Calu3 (cell line): Measurements from ENCODE around the gene METAP2. TPM values are rescaled to one million over a fixed set of nuclear protein-coding genes. Genes with fewer than 3 reads are reported as not detected.

Experiments
- BruUV-seq: library from RNA; stranded (reverse); fragments of 400-500 nt; replicated peaks from 2 replicates; lab custom pipeline; 2021; lab: Mats Ljungman, UMichigan
- CTCF ChIA-PET: fragments of 300-600 bp; sonication (Branson Sonifier 250); formaldehyde crosslinking; loops from one replicate; lab custom pipeline; 2022; ENCODE audit warnings: antibody characterized with exemption; lab: Charles Lee
- DNase-seq: peaks from one replicate; pipeline ENCODE4 v3.0.0; 2022
- H3K27ac Mint-ChIP-seq: one replicate; pipeline ENCODE4 v1.8.0; 2022; ENCODE audit warnings: mixed read lengths; ENCODE audit not compliant: unreplicated experiment
- H3K27me3 Mint-ChIP-seq: one replicate; pipeline ENCODE4 v1.8.0; 2022; ENCODE audit warnings: mixed read lengths; ENCODE audit not compliant: unreplicated experiment
- H3K36me3 Mint-ChIP-seq: one replicate; pipeline ENCODE4 v1.8.0; 2022; ENCODE audit warnings: mild to moderate bottlenecking, moderate library complexity, mixed read lengths; ENCODE audit not compliant: insufficient read depth, unreplicated experiment
- H3K4me1 Mint-ChIP-seq: one replicate; pipeline ENCODE4 v1.8.0; 2022; ENCODE audit warnings: mild to moderate bottlenecking, low read depth, mixed read lengths; ENCODE audit not compliant: unreplicated experiment
- H3K4me3 Mint-ChIP-seq: one replicate; pipeline ENCODE4 v1.8.0; 2022; ENCODE audit warnings: mild to moderate bottlenecking, low read depth, moderate library complexity, mixed read lengths; ENCODE audit not compliant: unreplicated experiment
- H3K9me3 Mint-ChIP-seq: one replicate; pipeline ENCODE4 v1.8.0; 2022; ENCODE audit warnings: low read depth, mixed read lengths; ENCODE audit not compliant: unreplicated experiment
- CTCF ChIP-seq: fragments of 200-600 bp; IDR thresholded peaks from one replicate; pipeline ENCODE4 v1.8.0; 2022; ENCODE audit warnings: antibody characterized with exemption; ENCODE audit not compliant: unreplicated experiment
- intact Hi-C: fragments of 100-400 bp; cut with micrococcal nuclease; formaldehyde crosslinking; loops from one replicate; pipeline ENCODE4 v1.10.0; 2022; ENCODE audit not compliant: unreplicated experiment
- total RNA-seq: library from RNA; stranded (reverse); gene quantifications from 2 replicates; pipeline ENCODE4 v1.2.3, GENCODE V29; 2022

Gene METAP2
- total RNA-seq, 1 experiment from 2014 or later: 96.3 TPM

GRCh38 chr12:95541436-95541835 is 67.5 kb downstream of the METAP2 start:
- H3K27ac Mint-ChIP-seq: no peak overlapping the region
- H3K27me3 Mint-ChIP-seq: no peaks in the 10 kb centered on the region
- peaks cover 12% of the 10 kb centered on the region for H3K4me1 Mint-ChIP-seq
- no peaks in the 10 kb centered on the region for H3K9me3 Mint-ChIP-seq
- TF ChIP-seq CTCF: no peak
- no peak overlapping the region for H3K4me3 Mint-ChIP-seq
- no TSS peak for BruUV-seq
- intact Hi-C loops: no loop called here
- CTCF ChIA-PET: interaction anchor here (0.7 kb wide), 1 partner anchor 457 kb away, joined by 5 read pairs; no protein-coding TSS in a partner anchor
- no peaks in the 10 kb centered on the region for H3K36me3 Mint-ChIP-seq
- no peak for DNase-seq

- CTCF ChIA-PET: interaction anchor here (0.7 kb wide), 1 partner anchor 28 kb away, joined by 4 read pairs; no protein-coding TSS in a partner anchor
- Mint-ChIP-seq H3K9me3 (no peaks in the 10 kb centered on the region), H3K27me3 (no peaks in the 10 kb centered on the region), H3K27ac (no peak overlapping the region), H3K4me1 (peaks cover 23% of the 10 kb centered on the region), H3K36me3 (peaks cover 15% of the 10 kb centered on the region), H3K4me3 (no peak overlapping the region)
- no peak for DNase-seq
- no peak for TF ChIP-seq CTCF
- intact Hi-C loops: no loop called here
- BruUV-seq: no TSS peak
Measured at GRCh38 chr12:95543305-95543704, 69.4 kb downstream of the METAP2 start.

GRCh38 chr12:95544756-95545155 is 70.8 kb downstream of the METAP2 start:
- Mint-ChIP-seq H3K9me3 (no peaks in the 10 kb centered on the region), H3K27me3 (no peaks in the 10 kb centered on the region), H3K36me3 (peaks cover 23% of the 10 kb centered on the region), H3K4me3 (no peak overlapping the region), H3K4me1 (peaks cover 23% of the 10 kb centered on the region), H3K27ac (no peak overlapping the region)
- no TSS peak for BruUV-seq
- DNase-seq: no peak
- intact Hi-C loops: no loop called here
- TF ChIP-seq CTCF: no peak
- CTCF ChIA-PET: interaction anchor here (1.3 kb wide), 1 partner anchor 10 kb away, joined by 5 read pairs; no protein-coding TSS in a partner anchor

GRCh38 chr12:95545303-95545702 is 71.4 kb downstream of the METAP2 start:
- Mint-ChIP-seq H3K4me3 (no peak overlapping the region), H3K36me3 (peaks cover 23% of the 10 kb centered on the region), H3K9me3 (no peaks in the 10 kb centered on the region), H3K4me1 (peaks cover 23% of the 10 kb centered on the region), H3K27me3 (no peaks in the 10 kb centered on the region), H3K27ac (no peak overlapping the region)
- TF ChIP-seq CTCF: no peak
- intact Hi-C loops: no loop called here
- CTCF ChIA-PET: interaction anchor here (1.3 kb wide), 1 partner anchor 11 kb away, joined by 5 read pairs; no protein-coding TSS in a partner anchor
- DNase-seq: no peak
- BruUV-seq: no TSS peak
